Ishikawa (cell line): ENCODE results near the gene NSMCE1.

ENCODE experiments used
- CEBPB ChIP-seq: IDR thresholded peaks from 2 replicates; pipeline ENCODE4 v1.6.1; 2012
- EP300 ChIP-seq: IDR thresholded peaks from 2 replicates; pipeline ENCODE4 v1.6.1; 2012; ENCODE audit warnings: borderline replicate concordance
- FOXM1 ChIP-seq: IDR thresholded peaks from 2 replicates; pipeline ENCODE4 v1.6.1; 2012; ENCODE audit warnings: low read depth, borderline replicate concordance
- NFIC ChIP-seq: IDR thresholded peaks from 2 replicates; pipeline ENCODE4 v1.6.1; 2012
- TAF1 ChIP-seq: IDR thresholded peaks from 2 replicates; pipeline ENCODE4 v1.6.1; 2012; ENCODE audit warnings: low read depth, mild to moderate bottlenecking
- TEAD4 ChIP-seq: IDR thresholded peaks from 2 replicates; pipeline ENCODE4 v1.6.1; 2012
- USF1 ChIP-seq: IDR thresholded peaks from 2 replicates; pipeline ENCODE4 v1.6.1; 2012
- YY1 ChIP-seq: IDR thresholded peaks from 2 replicates; pipeline ENCODE4 v1.6.1; 2012; ENCODE audit warnings: low read depth

- TF ChIP-seq FOXM1 (no peak), USF1 (no peak), EP300 (no peak), YY1 (no peak), TAF1 (no peak), TEAD4 (no peak), NFIC (no peak), CEBPB (no peak)
These were observed 49.3 kb upstream of the NSMCE1 start for GRCh38 chr16:27317738-27318391.
